ENCODE results near the gene SAAL1.

Gene SAAL1

DNA sequence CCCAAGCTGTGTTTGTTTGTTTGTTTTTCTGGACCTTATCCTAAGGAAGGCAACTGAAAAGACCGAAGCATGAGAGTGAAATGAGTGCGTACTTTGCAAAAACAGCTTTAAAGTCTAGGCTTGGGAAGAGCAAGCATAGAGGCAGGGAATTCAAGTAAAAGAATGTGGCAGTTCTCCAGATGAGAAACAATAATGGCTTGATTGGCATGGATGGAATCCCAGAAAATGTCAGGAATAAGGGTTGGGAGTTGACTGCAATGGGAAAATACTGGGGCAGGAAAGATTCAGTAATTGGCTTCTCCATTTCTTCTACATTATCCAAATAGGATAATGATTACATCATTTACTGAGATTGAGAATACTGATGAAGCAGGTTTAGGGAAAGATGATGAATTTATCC lies 17.5 kb downstream of the SAAL1 start:
- DNase-seq (ENCODE audit: low read depth in 2 of 2) = no peak

DNA sequence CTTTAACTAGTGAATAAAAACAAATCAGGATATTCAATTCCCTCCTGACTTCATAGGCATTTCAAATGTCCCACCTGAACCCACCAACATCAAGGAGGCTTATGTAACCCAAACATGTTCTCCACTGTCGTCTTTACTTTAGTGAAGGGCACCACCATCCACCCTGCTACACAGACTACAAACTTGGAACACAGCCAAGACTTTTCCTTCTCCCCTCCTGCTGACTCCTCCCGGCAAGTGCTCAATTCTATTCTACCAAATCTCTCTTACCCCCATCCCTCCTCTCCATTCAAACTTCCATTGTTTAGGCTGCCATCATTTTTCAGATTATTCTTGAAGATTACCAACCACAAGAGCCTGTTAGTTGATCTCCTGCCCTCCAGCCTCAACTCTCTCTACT lies 24.3 kb downstream of the SAAL1 start:
- no peak for DNase-seq (ENCODE audit: low read depth in 2 of 2)

DNA sequence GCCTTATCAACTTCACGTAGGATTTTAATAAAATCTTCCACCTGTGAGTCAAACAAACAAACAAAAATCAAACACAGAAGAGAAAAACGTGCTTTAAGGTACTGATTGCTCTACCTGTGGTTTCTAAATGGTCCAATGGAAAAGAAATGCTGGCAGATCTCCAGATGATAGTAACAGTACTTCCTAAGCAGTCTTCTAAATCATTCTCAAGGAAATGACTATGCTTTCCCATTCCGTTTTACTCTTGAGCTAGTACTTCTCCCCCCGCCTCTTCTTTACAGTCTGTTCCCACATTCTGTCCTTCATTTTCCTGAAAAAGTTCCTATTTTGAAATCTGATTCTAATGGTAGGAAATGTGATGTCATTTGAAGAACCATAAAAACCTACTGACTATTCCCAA lies 25.4 kb downstream of the SAAL1 start:
- no peak for DNase-seq (ENCODE audit: low read depth in 2 of 2)

DNA sequence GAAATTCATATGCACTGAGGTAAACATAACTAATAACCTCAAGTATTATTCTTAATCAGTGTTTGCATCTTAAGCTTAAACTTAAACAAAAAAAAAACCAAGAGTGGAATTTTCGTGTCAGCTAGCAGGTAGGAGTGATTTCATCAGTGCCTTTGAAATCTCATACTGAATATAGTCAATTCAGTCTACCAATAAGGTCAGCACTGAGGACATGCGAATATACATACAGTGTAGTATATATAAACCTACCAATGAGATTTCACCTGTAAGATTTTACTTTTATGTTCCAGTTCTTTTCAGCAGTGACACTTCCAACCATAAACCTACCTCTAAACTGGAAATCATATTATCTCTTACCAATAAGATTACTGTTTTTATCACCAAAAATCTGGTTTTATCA lies 27.0 kb downstream of the SAAL1 start:
- DNase-seq (ENCODE audit: low read depth in 2 of 2) = no peak

DNA sequence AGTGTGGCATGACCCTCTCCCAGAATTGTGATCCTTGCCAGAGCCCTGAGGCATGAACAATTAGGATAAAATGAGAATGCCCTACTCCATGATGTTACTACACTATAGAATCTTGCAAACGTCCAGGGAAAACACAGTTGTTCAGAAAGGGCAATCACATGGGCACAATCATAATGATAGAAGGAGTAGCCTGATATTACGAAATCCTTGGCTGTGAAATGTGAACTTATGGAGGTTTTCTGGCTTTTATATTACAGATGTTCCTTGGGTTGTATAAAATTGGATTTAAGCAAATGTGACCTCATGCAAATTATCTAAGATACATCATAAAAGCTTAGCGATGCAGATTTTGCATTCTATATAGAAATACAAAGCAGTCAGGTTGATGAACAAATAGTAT lies 30.4 kb downstream of the SAAL1 start:
- no peak for DNase-seq (ENCODE audit: low read depth in 2 of 2)

DNA sequence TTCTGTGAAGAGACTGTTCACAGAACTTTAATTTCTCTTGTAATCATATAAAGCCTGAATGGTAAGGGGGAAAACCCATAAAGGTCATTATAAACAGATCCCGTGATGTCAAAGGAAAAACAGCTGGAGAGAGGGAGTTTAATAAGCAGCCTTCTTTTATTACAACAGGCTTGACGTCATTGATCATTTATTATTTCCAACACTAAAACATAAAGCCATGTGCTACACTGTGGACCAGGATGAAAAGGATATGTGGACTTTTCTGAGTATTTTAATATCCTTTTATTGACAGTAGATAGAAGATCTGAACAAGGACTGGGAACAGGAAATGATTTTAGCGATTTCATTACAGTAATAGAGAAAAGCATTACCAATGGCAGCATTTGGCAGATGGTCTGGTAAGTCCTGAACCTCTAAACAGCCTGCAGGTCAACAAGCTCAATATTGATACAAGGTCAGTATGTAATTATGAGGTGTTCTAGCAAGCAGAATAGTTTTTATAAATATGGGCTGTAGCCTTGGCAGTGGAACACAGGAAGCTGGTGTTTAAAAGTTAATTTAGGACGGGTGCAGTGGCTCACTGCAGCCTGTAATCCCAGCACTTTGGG lies 34.7 kb downstream of the SAAL1 start:
- no peak for DNase-seq (ENCODE audit: low read depth in 2 of 2)

DNA sequence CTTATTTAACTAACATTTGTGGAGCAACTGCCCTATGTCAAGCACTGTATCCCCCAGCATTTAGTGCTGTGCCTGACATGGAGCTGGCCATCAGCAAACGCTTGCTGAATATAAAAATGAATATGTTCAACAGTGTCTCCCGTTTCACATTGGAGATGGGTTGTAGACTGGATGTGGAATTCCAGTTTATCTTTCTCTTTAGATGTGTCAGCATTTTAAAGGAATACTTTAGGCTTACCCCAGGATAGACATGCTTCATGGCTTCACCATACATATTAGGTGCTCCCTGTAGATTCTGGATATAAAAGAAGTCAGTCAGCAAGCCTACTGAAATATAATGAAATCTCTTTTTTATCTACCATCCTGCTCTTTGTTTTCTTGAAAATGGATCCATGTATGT lies 38.5 kb downstream of the SAAL1 start:
- no peak for DNase-seq (ENCODE audit: low read depth in 2 of 2)

DNA sequence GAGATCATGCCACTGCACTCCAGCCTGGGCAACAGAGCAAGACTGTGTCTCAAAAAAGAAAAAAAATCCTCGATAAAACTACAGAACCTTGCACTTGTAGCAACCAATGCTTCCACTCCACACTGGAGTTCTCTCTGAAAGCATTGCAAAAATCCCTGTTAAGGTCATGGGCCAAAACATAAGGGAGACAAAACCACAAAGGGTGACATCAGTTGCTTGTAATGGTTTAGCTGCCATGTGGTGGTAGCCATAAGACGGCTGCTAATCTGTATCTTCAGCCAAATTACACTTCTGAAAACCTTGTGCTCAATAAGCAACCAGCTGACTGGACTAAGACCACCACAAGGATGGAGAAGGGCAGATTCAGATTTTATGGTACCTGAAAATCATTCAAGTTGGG lies 39.3 kb downstream of the SAAL1 start:
- no peak for DNase-seq (ENCODE audit: low read depth in 2 of 2)

DNA sequence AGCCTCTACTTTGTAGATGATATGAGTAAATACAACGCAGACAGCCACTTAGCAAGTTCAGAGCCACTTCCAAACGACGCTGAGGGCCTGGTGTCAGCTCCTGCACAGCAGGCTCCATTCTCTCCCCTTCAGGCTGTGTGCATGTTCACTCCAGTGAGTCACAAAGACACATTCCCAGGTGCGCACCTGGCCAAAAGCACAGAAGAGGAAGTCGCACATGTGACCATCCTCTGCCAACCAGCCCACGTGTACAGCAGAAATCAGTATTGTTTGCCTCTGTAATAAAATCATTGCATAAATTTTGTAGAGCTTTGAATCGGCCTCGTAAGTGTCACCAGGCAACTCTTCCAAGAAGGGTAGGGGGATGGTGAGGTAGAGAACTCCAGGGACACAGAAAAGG lies 40.3 kb downstream of the SAAL1 start:
- DNase-seq (ENCODE audit: low read depth in 2 of 2) = no peak

DNA sequence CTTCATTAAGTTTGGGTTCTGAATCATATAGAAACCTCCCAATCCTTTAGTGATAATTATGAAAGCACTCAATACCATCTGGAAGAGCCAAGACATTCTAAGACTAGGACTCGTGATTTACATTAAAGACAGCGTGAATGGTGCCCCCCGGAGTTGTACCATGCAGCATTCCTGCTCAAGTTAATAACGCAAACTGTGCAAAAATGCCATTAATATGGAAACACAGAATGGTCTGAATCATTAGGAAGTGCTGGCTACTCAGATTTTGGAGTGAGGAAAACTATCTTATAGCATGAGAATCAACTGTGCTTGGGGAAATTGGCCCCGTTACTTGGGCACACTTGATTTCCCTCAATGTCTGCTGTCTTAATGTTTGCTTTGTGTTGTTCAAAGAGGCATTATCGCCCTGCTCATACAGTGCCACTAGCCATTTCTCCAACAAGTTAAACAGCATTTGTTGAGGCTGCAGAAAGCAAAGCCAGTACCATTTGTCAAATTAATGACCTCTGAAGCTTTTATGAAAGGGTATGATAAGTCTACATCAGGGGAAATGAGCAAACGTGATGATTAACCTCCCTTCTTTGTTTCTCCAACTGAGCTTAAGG lies 41.3 kb downstream of the SAAL1 start:
- no peak for DNase-seq (ENCODE audit: low read depth in 2 of 2)

DNA sequence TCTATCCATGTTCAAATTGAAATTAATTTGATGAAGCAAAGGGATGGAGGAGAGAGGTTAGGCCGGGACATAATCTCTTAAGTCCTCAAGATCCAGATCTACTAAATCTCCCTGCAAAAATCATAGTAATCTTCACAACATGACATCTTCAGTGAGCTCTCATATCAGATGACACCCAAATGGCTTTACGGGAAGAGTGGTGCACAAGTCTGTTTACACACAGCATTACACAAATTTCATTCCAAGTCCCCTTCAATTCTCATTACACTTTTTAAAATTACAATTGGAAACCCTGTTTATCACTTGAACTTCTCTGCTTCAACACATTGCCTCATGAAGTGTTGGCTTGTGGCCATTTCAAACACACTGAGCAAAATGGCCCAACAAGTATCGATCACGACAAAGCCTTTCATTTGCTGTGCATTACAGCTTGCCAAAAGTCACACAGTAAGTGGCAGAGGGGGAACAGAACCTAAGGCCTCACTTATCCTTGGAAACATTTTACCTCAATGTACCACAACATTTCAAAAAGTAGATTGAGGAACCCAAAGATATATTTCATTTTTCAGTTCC lies 41.9 kb downstream of the SAAL1 start:
- DNase-seq (ENCODE audit: low read depth in 2 of 2) = no peak

DNA sequence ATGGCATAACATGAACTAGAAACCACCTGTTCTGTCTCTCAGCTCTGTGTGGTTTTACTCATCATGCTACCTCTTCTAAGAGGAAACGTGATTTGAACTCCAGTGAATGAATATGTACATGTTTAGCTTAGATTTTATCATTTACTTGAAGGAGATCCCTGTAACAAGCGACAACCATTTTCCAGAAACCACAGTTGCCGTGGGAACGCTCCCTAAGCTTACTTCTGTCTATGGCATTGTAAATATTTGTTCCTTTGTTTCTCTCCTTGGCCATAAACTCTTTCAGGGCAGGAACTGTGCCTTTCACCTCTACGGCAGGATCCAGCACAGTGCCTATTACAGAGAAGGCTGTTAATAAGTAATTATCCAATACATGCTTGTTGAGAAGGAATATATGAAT lies 42.8 kb downstream of the SAAL1 start:
- no peak for DNase-seq (ENCODE audit: low read depth in 2 of 2)

DNA sequence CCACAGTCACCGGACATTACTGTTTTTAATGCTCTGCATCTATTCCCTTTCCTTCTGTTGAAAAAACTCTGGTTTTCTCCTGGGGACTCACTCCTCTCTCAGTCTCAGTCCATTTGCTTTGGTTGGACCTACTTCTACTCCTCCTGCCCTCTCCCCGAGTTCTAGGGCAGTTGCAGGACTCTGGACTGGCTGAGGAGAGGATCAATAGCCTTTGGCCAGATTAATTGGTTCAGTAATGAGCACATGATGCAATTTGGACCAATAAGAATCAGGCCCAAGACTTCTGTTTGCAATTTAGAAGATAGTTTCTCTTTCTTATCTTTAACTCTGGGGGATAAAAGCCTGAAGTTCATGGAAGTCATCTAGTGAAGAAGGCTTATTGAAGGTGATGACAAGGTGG lies 44.5 kb downstream of the SAAL1 start:
- DNase-seq (ENCODE audit: low read depth in 2 of 2) = no peak

DNA sequence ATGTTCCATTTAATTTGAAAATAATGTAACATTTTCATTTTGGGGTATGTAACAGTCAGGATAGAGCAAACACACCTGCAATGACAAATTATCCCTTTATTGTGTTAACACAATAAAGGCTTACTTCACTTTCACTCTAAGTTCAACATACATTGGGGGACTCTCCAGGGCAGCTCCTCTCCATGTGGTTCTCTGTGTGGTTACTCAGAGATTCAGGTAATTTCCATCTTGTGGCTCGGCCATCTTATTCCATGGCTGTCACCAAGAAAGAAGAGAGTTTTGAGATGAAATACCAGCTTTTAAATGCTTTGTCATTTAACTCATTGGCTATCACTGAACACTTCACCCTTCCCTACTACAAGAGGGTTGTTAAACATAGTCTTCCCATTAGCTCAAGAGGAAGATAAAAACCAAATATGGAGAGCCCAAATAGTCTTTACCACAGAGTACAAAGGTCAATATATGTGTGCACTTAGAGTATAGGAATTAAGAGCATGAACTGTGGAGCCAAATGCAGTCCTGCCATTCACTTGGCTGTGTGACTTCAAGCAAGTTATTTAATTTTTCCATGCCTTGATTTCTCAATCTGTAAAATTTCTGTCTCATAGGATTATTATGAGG lies 49.2 kb downstream of the SAAL1 start:
- DNase-seq (ENCODE audit: low read depth in 2 of 2) = no peak

DNA sequence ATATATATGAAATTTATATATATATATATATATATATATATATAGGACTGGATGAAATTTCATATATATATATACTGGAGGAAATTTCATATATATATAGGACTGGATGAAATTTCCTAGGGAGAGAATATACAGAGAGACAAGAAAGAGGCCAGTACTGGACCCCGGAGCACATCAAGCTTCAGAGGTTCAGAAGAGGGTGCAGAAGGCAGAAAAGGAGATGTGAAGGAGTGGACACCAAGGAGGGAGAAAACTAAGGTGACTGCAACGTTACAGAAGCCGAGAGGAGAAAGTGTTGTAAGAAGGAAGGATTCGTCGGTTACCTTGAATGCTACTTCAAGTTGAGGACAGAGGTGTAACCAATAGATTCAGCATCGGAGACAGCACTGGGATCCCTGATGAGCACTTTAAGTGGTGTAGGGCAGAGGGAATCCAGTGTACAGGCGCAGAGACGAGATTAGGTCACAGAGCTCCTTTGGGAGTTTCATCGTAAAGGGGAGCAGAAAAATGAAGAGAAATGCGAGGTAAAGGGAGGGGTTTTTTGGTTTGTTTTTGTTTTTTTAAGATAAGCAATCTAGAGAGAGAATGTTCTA lies 51.3 kb downstream of the SAAL1 start:
- no peak for DNase-seq (ENCODE audit: low read depth in 2 of 2)

DNA sequence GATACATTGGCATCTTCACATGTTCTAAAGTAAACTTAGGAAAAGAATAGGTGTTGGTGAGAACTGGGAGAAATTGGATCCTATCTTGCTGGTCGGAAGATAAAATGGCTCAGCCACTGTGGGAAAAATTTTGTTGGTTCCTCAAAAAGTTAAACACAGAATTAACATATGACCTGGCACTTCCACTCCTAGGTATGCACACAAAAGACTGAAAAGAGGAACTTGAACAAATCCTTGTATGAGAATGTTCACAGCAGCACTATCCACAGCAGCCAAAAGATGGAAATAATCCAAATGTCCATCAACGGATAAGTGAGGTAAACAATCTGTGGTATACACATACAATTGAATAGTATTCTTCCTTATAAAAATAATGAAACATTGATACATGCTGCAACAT lies 55.0 kb downstream of the SAAL1 start:
- DNase-seq (ENCODE audit: low read depth in 2 of 2) = no peak

DNA sequence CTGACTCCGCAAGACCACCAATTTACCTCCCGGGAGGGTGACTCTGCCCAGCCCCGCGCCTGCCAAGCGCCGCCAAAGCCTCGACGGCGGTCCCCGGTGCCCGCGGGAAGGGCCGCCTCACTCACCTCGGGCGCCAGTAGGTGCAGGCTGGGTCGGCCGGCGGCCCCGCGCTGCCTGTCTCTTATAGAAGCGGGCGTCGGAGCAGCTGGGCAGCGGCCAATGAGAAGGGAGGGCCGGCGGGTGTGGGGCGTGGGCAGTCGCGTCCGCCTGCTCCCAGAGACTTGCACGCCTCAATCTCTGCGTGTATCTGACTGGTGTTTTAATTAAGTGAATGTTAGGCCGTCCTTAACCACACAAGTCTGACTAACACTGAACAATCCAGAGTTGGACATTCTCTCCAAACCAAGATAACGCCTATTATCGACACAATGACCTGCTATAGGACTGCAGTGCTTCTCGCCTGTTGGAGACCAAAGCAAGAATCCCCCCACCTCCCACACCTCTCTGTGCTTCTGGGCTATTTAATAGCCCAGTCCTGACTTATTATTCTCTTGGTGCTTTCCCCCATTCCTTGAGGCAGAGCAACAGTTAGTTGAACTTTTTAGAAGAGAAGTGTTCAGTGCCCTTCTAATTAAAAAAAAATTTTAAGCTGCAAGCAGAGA lies 59.6 kb downstream of the SAAL1 start, which contains the start of gene TPH1:
TPH1 (minus strand) TSS at position 154 of the 662 bp plus-strand sequence. CDS start 5,507 bp downstream, outside the sequence.
- DNase-seq (ENCODE audit: low read depth in 2 of 2) = no peak

DNA sequence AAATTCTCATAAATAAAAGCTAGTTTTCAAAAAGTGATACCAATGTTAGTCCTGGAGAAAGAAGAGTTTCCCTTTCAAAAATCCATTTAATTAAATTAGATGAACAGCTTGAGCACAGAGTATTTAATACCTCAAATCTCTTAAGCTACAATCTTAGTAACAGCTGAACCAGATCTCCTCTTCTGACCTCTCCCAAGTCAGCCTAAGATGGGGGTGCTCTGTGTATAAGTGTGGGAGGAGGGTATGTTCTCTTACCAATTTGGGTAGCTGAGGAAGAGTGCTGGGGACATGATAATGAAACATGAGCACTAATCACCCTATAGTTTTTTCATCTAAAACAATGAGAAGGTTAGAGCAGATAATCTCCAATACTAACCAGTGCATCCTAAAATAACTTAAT lies 69.4 kb downstream of the SAAL1 start:
- no peak for DNase-seq (ENCODE audit: low read depth in 2 of 2)
